Loucy (cell line): ENCODE data around the gene PAQR8.

Experiments used
- H2AFZ ChIP-seq: fragments of 200-600 bp; sonication (generic); 2 replicates; pipeline ENCODE4 v1.6.0; 2016; ENCODE audit warnings: antibody characterized with exemption, mild to moderate bottlenecking, low read length, moderate library complexity
- H3F3A ChIP-seq: fragments of 200-600 bp; 2 replicates; pipeline ENCODE4 v1.6.0; 2016; ENCODE audit warnings: antibody characterized with exemption, low read depth, mild to moderate bottlenecking
- H3K27me3 ChIP-seq: fragments of 200-600 bp; sonication (generic); 2 replicates; pipeline ENCODE4 v1.6.1; 2014; ENCODE audit warnings: low read length, mild to moderate bottlenecking; ENCODE audit not compliant: insufficient read depth, poor library complexity, severe bottlenecking
- H3K36me3 ChIP-seq: fragments of 200-600 bp; sonication (generic); 2 replicates; pipeline ENCODE4 v1.6.1; 2016; ENCODE audit warnings: low read length; ENCODE audit not compliant: insufficient read depth
- H3K4me1 ChIP-seq: fragments of 200-600 bp; sonication (generic); 2 replicates; pipeline ENCODE4 v1.5.1; 2014; ENCODE audit warnings: low read length, mild to moderate bottlenecking; ENCODE audit not compliant: insufficient read depth, poor library complexity, severe bottlenecking
- H3K4me2 ChIP-seq: fragments of 200-600 bp; sonication (generic); 2 replicates; pipeline ENCODE4 v1.6.0; 2014; ENCODE audit warnings: antibody characterized with exemption, low read length, low read depth, mild to moderate bottlenecking; ENCODE audit not compliant: poor library complexity, severe bottlenecking
- H3K4me3 ChIP-seq: fragments of 200-600 bp; sonication (generic); 2 replicates; pipeline ENCODE4 v1.5.1; 2014; ENCODE audit warnings: low read length, mild to moderate bottlenecking, mixed read lengths; ENCODE audit not compliant: poor library complexity, severe bottlenecking
- H3K79me2 ChIP-seq: fragments of 200-600 bp; sonication (generic); 2 replicates; pipeline ENCODE4 v1.6.1; 2014; ENCODE audit warnings: low read length; ENCODE audit not compliant: insufficient read depth
- H3K9ac ChIP-seq: fragments of 200-600 bp; sonication (generic); 2 replicates; pipeline ENCODE4 v1.6.0; 2014; ENCODE audit warnings: mild to moderate bottlenecking, low read depth, low read length, moderate library complexity; ENCODE audit not compliant: poor library complexity, severe bottlenecking
- H3K9me2 ChIP-seq: fragments of 200-600 bp; sonication (generic); replicated peaks from 2 replicates; pipeline ENCODE4 v1.6.1; 2016; ENCODE audit warnings: low read depth, low read length, mixed read lengths
- H3K9me3 ChIP-seq: fragments of 200-600 bp; sonication (generic); 2 replicates; pipeline ENCODE4 v1.6.1; 2014; ENCODE audit warnings: mild to moderate bottlenecking, antibody characterized with exemption, low read length, low read depth; ENCODE audit not compliant: insufficient read depth
- H4K20me1 ChIP-seq: fragments of 200-600 bp; sonication (generic); 2 replicates; pipeline ENCODE4 v1.6.0; 2014; ENCODE audit warnings: antibody characterized with exemption, low read length, mild to moderate bottlenecking; ENCODE audit not compliant: insufficient read depth, poor library complexity, severe bottlenecking
- CTCF ChIP-seq: fragments of 200-600 bp; sonication (generic); conservative IDR thresholded peaks from 2 replicates; pipeline ENCODE4 v1.5.1; 2014; ENCODE audit warnings: mild to moderate bottlenecking, antibody characterized with exemption, low read length
- EZH2phosphoT487 ChIP-seq: fragments of 200-600 bp; IDR thresholded peaks from 2 replicates; pipeline ENCODE4 v1.6.1; 2018; ENCODE audit warnings: antibody characterized with exemption, mild to moderate bottlenecking, moderate library complexity, borderline replicate concordance

Gene PAQR8

GRCh38 chr6:52325695-52326471 is 36.1 kb upstream of the PAQR8 start:
- no peak for TF ChIP-seq CTCF
- TF ChIP-seq EZH2phosphoT487: no peak
- no peaks in the 10 kb centered on the region for H3F3A ChIP-seq
- no peaks in the 10 kb centered on the region for H3K79me2 ChIP-seq
- no peak overlapping the region for H3K4me2 ChIP-seq
- H3K27me3 ChIP-seq: no peaks in the 10 kb centered on the region
- no peaks in the 10 kb centered on the region for H3K36me3 ChIP-seq
- H3K9me3 ChIP-seq: no peaks in the 10 kb centered on the region
- H3K9me2 ChIP-seq: no peaks in the 10 kb centered on the region
- no peak overlapping the region for H3K4me3 ChIP-seq
- H4K20me1 ChIP-seq: no peaks in the 10 kb centered on the region
- H3K4me1 ChIP-seq: no peaks in the 10 kb centered on the region
- 0 out of 2 replicates have a peak overlapping the region, but pooled peaks have one; percentile 15 for H2AFZ ChIP-seq
- H3K9ac ChIP-seq: no peak overlapping the region

- Histone ChIP-seq H3K36me3 (no peaks in the 10 kb centered on the region), H3K9me3 (no peaks in the 10 kb centered on the region), H3K4me1 (no peaks in the 10 kb centered on the region), H3K27me3 (no peaks in the 10 kb centered on the region), H3K4me2 (no peak overlapping the region), H3F3A (no peaks in the 10 kb centered on the region), H2AFZ (no peak overlapping the region), H3K9me2 (no peaks in the 10 kb centered on the region), H3K79me2 (no peaks in the 10 kb centered on the region), H3K4me3 (no peak overlapping the region), H3K9ac (no peak overlapping the region), H4K20me1 (no peaks in the 10 kb centered on the region)
- TF ChIP-seq EZH2phosphoT487: no peak
- no peak for TF ChIP-seq CTCF
These were observed 35.2 kb upstream of the PAQR8 start for GRCh38 chr6:52326540-52327364.

- Histone ChIP-seq H3K9ac (no peak overlapping the region), H3K4me2 (no peak overlapping the region)
These were observed 33.7 kb upstream of the PAQR8 start for GRCh38 chr6:52328303-52328662.

More at GRCh38 chr6:52328303-52328662, 33.7 kb upstream of the PAQR8 start:
- no peaks in the 10 kb centered on the region for H3K9me2 ChIP-seq
- H3F3A ChIP-seq: no peaks in the 10 kb centered on the region
- H3K27me3 ChIP-seq: no peaks in the 10 kb centered on the region
- no peaks in the 10 kb centered on the region for H3K9me3 ChIP-seq
- no peaks in the 10 kb centered on the region for H4K20me1 ChIP-seq
- no peak for TF ChIP-seq EZH2phosphoT487
- no peaks in the 10 kb centered on the region for H3K79me2 ChIP-seq
- no peak overlapping the region for H3K4me3 ChIP-seq
- H2AFZ ChIP-seq: no peak overlapping the region
- H3K4me1 ChIP-seq: no peaks in the 10 kb centered on the region
- H3K36me3 ChIP-seq: no peaks in the 10 kb centered on the region
